ENCODE results near the gene CAMK2D. TPM values are rescaled to one million over a fixed set of nuclear protein-coding genes. Genes with fewer than 3 reads are reported as not detected.

Gene CAMK2D
- total RNA-seq, 2 experiments from 2014 or later = 29.9 to 32.9 TPM

GRCh38 chr4:113763029-113763285, 1.4 kb upstream of the CAMK2D start:
- peaks cover 29% of the 10 kb centered on the region for H3K4me1 Mint-ChIP-seq (ENCODE audit: low read depth)
- no peaks in the 10 kb centered on the region for H3K9me3 Mint-ChIP-seq
- Histone ChIP-seq H3K4me3 (ENCODE audit: low read length) (peak overlapping the region; percentile 87), H3K9me3 (ENCODE audit: control insufficient read depth in 1 of 2, insufficient read depth in 1 of 2, low read length in 2 of 2) (no peaks in the 10 kb centered on the region), H3K36me3 (ENCODE audit: insufficient read depth, low read length) (no peaks in the 10 kb centered on the region), H3K27me3 (ENCODE audit: control insufficient read depth in 1 of 2, insufficient read depth in 2 of 2, low read length in 2 of 2) (no peaks in the 10 kb centered on the region), H3K27ac (ENCODE audit: low read depth in 1 of 2, low read length in 2 of 2) (peak overlapping the region; percentile 94 to 96), H3K4me1 (ENCODE audit: insufficient read depth, low read length) (peaks cover 7% of the 10 kb centered on the region)
- H3K27me3 Mint-ChIP-seq = no peaks in the 10 kb centered on the region
- H3K27ac Mint-ChIP-seq = peak overlapping the region; percentile 95
- ATAC-seq (ENCODE audit: poor library complexity) (no peak), DNase-seq (no peak)
- POLR2A ChIA-PET = interaction anchor here (0.7 to 2.0 kb wide), 2 partner anchors 130 to 215 kb away, joined by 3 to 20 read pairs; no protein-coding TSS in a partner anchor
- no peak for TF ChIP-seq CTCF (IDR thresholded peaks at IDR 0.05)
- CTCF ChIA-PET = interaction anchor here (1.1 kb wide), 1 partner anchor 215 kb away, joined by 5 read pairs; no protein-coding TSS in a partner anchor
- intact Hi-C loops (cut with DNase I, micrococcal nuclease) = loop anchor here (2.0 to 10.0 kb wide), 8 partner anchors 36 to 1478 kb away; partner anchors contain the start of genes LARP7 (in 1 of the 2), TIFA (in 1 of the 2) and ZGRF1 (in 1 of the 2)
- H3K36me3 Mint-ChIP-seq (ENCODE audit: low read depth) = peaks cover 25% of the 10 kb centered on the region
- H3K4me3 Mint-ChIP-seq = peak overlapping the region; percentile 95

GRCh38 chr4:113762186-113763028, 869 bp upstream of the CAMK2D start:
- ChIA-PET CTCF (interaction anchor here (1.1 kb wide), 1 partner anchor 215 kb away, joined by 5 read pairs; no protein-coding TSS in a partner anchor), POLR2A (interaction anchor here (0.6 to 2.0 kb wide), 5 partner anchors 85 to 215 kb away, joined by 3 to 20 read pairs (median 4); no protein-coding TSS in a partner anchor)
- Histone ChIP-seq H3K4me1 (ENCODE audit: insufficient read depth, low read length) (peaks cover 7% of the 10 kb centered on the region), H3K27ac (ENCODE audit: low read depth in 1 of 2, low read length in 2 of 2) (peak overlapping the region; percentile 94 to 96), H3K27me3 (ENCODE audit: control insufficient read depth in 1 of 2, insufficient read depth in 2 of 2, low read length in 2 of 2) (no peaks in the 10 kb centered on the region), H3K36me3 (ENCODE audit: insufficient read depth, low read length) (peaks cover 4% of the 10 kb centered on the region), H3K4me3 (ENCODE audit: low read length) (peak overlapping the region; percentile 87), H3K9me3 (ENCODE audit: control insufficient read depth in 1 of 2, insufficient read depth in 1 of 2, low read length in 2 of 2) (no peaks in the 10 kb centered on the region)
- intact Hi-C loops (cut with DNase I, micrococcal nuclease) = loop anchor here (1.0 to 10.0 kb wide), 9 partner anchors 35 to 1478 kb away; partner anchors contain the start of genes LARP7 (in 1 of the 2), TIFA (in 1 of the 2) and ZGRF1 (in 1 of the 2)
- Mint-ChIP-seq H3K9me3 (no peaks in the 10 kb centered on the region), H3K4me1 (ENCODE audit: low read depth) (peaks cover 34% of the 10 kb centered on the region), H3K27ac (peak overlapping the region; percentile 95), H3K36me3 (ENCODE audit: low read depth) (peaks cover 30% of the 10 kb centered on the region), H3K4me3 (peak overlapping the region; percentile 95), H3K27me3 (no peaks in the 10 kb centered on the region)
- DNase-seq = peak; percentile 94 to 100 (median 98)
- peak; percentile 70 for ATAC-seq (ENCODE audit: poor library complexity)
- no peak for TF ChIP-seq CTCF (IDR thresholded peaks at IDR 0.05)

- H3K27me3 ChIP-seq (ENCODE audit: control insufficient read depth in 1 of 2, insufficient read depth in 2 of 2, low read length in 2 of 2) = no peaks in the 10 kb centered on the region
- ATAC-seq (ENCODE audit: poor library complexity) (no peak), DNase-seq (peak; percentile 17 to 65 (median 30))
- peaks cover 7% of the 10 kb centered on the region for H3K4me1 ChIP-seq (ENCODE audit: insufficient read depth, low read length)
- peak overlapping the region; percentile 94 for H3K4me3 Mint-ChIP-seq
- H3K36me3 ChIP-seq (ENCODE audit: insufficient read depth, low read length) = peaks cover 7% of the 10 kb centered on the region
- no peaks in the 10 kb centered on the region for H3K9me3 Mint-ChIP-seq
- H3K9me3 ChIP-seq (ENCODE audit: control insufficient read depth in 1 of 2, insufficient read depth in 1 of 2, low read length in 2 of 2) = no peaks in the 10 kb centered on the region
- no peaks in the 10 kb centered on the region for H3K27me3 Mint-ChIP-seq
- H3K27ac Mint-ChIP-seq = peak overlapping the region; percentile 95
- TF ChIP-seq CTCF (IDR thresholded peaks at IDR 0.05) = no peak
- peaks cover 39% of the 10 kb centered on the region for H3K36me3 Mint-ChIP-seq (ENCODE audit: low read depth)
- peaks cover 43% of the 10 kb centered on the region for H3K4me1 Mint-ChIP-seq (ENCODE audit: low read depth)
- CTCF ChIA-PET = interaction anchor here (1.1 to 3.7 kb wide), 2 partner anchors 86 to 213 kb away, joined by 3 to 17 read pairs; no protein-coding TSS in a partner anchor
- intact Hi-C loops (cut with DNase I, micrococcal nuclease) = loop anchor here (1.0 to 10.0 kb wide), 8 partner anchors 34 to 1476 kb away; partner anchors contain the start of genes LARP7 (in 1 of the 2), TIFA (in 1 of the 2) and ZGRF1 (in 1 of the 2)
- POLR2A ChIA-PET = interaction anchor here (0.6 to 1.5 kb wide), 15 partner anchors 11 to 214 kb away, joined by 3 to 18 read pairs (median 3); no protein-coding TSS in a partner anchor
- peak overlapping the region; percentile 87 for H3K4me3 ChIP-seq (ENCODE audit: low read length)
- H3K27ac ChIP-seq (ENCODE audit: low read depth in 1 of 2, low read length in 2 of 2) = peak overlapping the region; percentile 93 to 96
Measured at GRCh38 chr4:113760795-113761619, 531 bp downstream of the CAMK2D start.

All from CD4-positive, alpha-beta T cell (primary cell).